HepG2 (cell line): ENCODE results near the gene CYP2A6. TPM values are rescaled to one million over a fixed set of nuclear protein-coding genes. Genes with fewer than 3 reads are reported as not detected.

Experiments
- AHR ChIP-seq: IDR thresholded peaks from 2 replicates; pipeline ENCODE4 v1.6.1; 2018; ENCODE audit warnings: missing genetic modification reagents, missing compliant biosample characterization
- ARID3A ChIP-seq: IDR thresholded peaks from 2 replicates; pipeline ENCODE4 v1.6.1; 2012; ENCODE audit warnings: low read depth, low read length, improper control_type of control experiment
- FOXM1 ChIP-seq: sonication (generic); formaldehyde crosslinking; IDR thresholded peaks from 2 replicates; pipeline ENCODE4 v1.5.0; 2020; ENCODE audit warnings: missing genetic modification reagents
- FOXP4 ChIP-seq: sonication (generic); formaldehyde crosslinking; IDR thresholded peaks from 2 replicates; pipeline ENCODE4 v1.4.0; 2020; ENCODE audit warnings: missing genetic modification reagents
- IRF9 ChIP-seq: sonication (generic); formaldehyde crosslinking; IDR thresholded peaks from 2 replicates; pipeline ENCODE4 v1.8.0; 2022; ENCODE audit warnings: missing genetic modification reagents, mild to moderate bottlenecking, borderline replicate concordance
- KLF15 ChIP-seq: sonication (generic); formaldehyde crosslinking; IDR thresholded peaks from 2 replicates; pipeline ENCODE4 v1.8.1; 2023; ENCODE audit warnings: borderline replicate concordance, mild to moderate bottlenecking, inconsistent platforms, missing genetic modification reagents, mixed read lengths
- KLF9 ChIP-seq: IDR thresholded peaks from 2 replicates; pipeline ENCODE4 v1.6.1; 2016; ENCODE audit warnings: low read depth
- MAF1 ChIP-seq: sonication (generic); formaldehyde crosslinking; IDR thresholded peaks from 2 replicates; pipeline ENCODE4 v1.5.0; 2020; ENCODE audit warnings: missing genetic modification reagents, borderline replicate concordance
- PHF20 ChIP-seq: sonication (generic); formaldehyde crosslinking; IDR thresholded peaks from 2 replicates; pipeline ENCODE4 v1.5.0; 2020; ENCODE audit warnings: mild to moderate bottlenecking, missing genetic modification reagents
- SMAD1 ChIP-seq: sonication (generic); formaldehyde crosslinking; IDR thresholded peaks from 2 replicates; pipeline ENCODE4 v1.4.0; 2020; ENCODE audit warnings: missing genetic modification reagents, low read depth, mild to moderate bottlenecking, borderline replicate concordance
- SNAI1 ChIP-seq: sonication (generic); formaldehyde crosslinking; IDR thresholded peaks from 2 replicates; pipeline ENCODE4 v1.5.0; 2020; ENCODE audit warnings: mild to moderate bottlenecking, missing genetic modification reagents, borderline replicate concordance
- TMF1 ChIP-seq: sonication (generic); formaldehyde crosslinking; IDR thresholded peaks from 2 replicates; pipeline ENCODE4 v1.8.1; 2022; ENCODE audit warnings: low read depth, missing genetic modification reagents
- TP53 ChIP-seq: sonication (generic); formaldehyde crosslinking; conservative IDR thresholded peaks from 2 replicates; pipeline ENCODE4 v1.4.0; 2020; ENCODE audit warnings: missing genetic modification reagents
- ZBTB42 ChIP-seq: sonication (generic); formaldehyde crosslinking; IDR thresholded peaks from 2 replicates; pipeline ENCODE4 v1.5.0; 2020; ENCODE audit warnings: mild to moderate bottlenecking, missing genetic modification reagents
- ZMYM3 ChIP-seq: sonication (generic); formaldehyde crosslinking; IDR thresholded peaks from 2 replicates; pipeline ENCODE4 v1.5.1; 2020; ENCODE audit warnings: mild to moderate bottlenecking, missing genetic modification reagents
- ZNF609 ChIP-seq: sonication (generic); formaldehyde crosslinking; IDR thresholded peaks from 2 replicates; pipeline ENCODE4 v1.4.0; 2020; ENCODE audit warnings: mild to moderate bottlenecking, missing genetic modification reagents, borderline replicate concordance
- ZNF777 ChIP-seq: sonication (generic); formaldehyde crosslinking; IDR thresholded peaks from 2 replicates; pipeline ENCODE4 v1.4.0; 2020; ENCODE audit warnings: missing genetic modification reagents
- ZNF841 ChIP-seq: sonication (generic); formaldehyde crosslinking; IDR thresholded peaks from 2 replicates; pipeline ENCODE4 v1.8.1; 2023; ENCODE audit warnings: missing genetic modification reagents, borderline replicate concordance
- ZSCAN20 ChIP-seq: sonication (generic); formaldehyde crosslinking; IDR thresholded peaks from 2 replicates; pipeline ENCODE4 v1.4.0; 2020; ENCODE audit warnings: missing genetic modification reagents, mild to moderate bottlenecking, borderline replicate concordance
- polyA plus RNA-seq, 8 experiments: library from polyadenylated mRNA; depleted of rRNA in 3 of 8; stranded (reverse) in 7 of 8; unstranded in 1 of 8; fragments of >200 nt; fragmentation: Illumina TruSeq in 4 of 8; extraction: Trizol in 4 of 8; gene quantifications; 2 replicates each; pipeline versions ENCODE4 v1.2.1 to v1.2.3, GENCODE V29; 2011 to 2016; ENCODE audit warnings: low read depth in 4 of 8, missing spikeins in 1 of 8, mixed read lengths in 1 of 8; ENCODE audit not compliant: insufficient read depth in 1 of 8
- total RNA-seq, 5 experiments: library from RNA; depleted of rRNA; stranded (reverse); fragments of >200 nt; fragmentation: Illumina TruSeq; extraction: Trizol; gene quantifications; 2 replicates each; pipeline ENCODE4 v1.2.3, GENCODE V29; 2016; ENCODE audit warnings: low read depth in 1 of 5

The CYP2A6 gene
- total and polyA plus RNA-seq, 2 of the 13 experiments (the other 11 are each of a cell fraction or from before 2014, with no cell fraction given): not detected

DNA sequence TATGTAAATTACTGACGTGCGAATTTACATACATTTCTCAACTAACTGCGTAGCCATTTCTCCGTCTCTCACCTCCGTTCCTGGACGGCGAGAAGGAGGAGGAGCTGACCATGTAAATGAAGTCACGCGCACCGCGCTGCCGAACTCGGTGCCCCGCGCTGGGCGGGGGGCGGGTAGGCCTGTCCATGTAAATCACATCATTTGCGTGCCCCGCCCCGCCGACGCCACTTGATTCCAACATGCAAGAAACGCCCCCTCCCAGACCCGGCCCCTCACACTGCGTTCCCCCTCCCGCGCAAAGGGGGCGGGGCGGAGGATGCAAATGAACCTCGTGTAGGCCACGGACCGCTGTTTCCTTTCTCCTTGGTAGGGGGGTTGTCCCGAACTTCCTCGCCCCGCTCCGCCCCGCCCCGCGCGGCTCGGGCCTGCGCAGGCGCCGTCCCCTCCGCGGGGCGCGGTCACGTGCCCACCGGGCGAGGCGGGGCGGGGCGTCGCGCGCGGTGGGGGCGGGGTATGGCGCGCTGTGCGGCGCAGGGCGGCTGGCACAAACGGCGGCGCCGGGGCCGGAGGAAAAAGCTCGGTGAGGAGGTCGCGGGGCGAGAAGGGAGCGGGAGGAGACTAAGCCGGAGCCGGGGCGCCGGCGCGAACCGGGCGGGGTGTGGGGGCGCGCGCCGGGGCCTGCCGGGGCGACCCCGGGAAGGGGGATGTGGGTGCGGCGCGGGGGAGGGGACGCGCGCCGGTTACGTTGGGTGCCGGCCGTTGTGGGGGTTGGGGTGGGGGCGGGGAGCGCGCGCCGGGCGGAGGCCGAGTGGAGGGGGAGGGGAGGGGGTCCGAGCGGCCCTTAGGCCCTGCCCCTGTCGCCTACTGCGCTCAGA is 51.3 kb downstream of the CYP2A6 start, which contains the start of gene EGLN2 (continued):
- 0 out of 2 replicates have a peak, but pooled peaks have one; percentile 20 for TF ChIP-seq ARID3A
- no peak for TF ChIP-seq ZNF841
- TF ChIP-seq IRF9: no peak
- no peak for TF ChIP-seq KLF15 (CRISPR knock-in tag)
- TF ChIP-seq TMF1 (CRISPR knock-in tag): 0 out of 2 replicates have a peak, but pooled peaks have one; percentile 37
- TF ChIP-seq KLF9 (CRISPR knock-in tag): no peak
- TF ChIP-seq ZNF609 (CRISPR knock-in tag): peak; percentile 27; the same call in 1 of the 2 replicates
- TF ChIP-seq SMAD1 (CRISPR knock-in tag): no peak
- TF ChIP-seq SNAI1 (CRISPR knock-in tag): no peak
- TF ChIP-seq AHR (CRISPR knock-in tag): no peak
- TF ChIP-seq ZSCAN20 (CRISPR knock-in tag): no peak
- TF ChIP-seq TP53 (CRISPR knock-in tag): no peak
- no peak for TF ChIP-seq FOXP4 (CRISPR knock-in tag)
- peak; percentile 31; the same call in 1 of the 2 replicates for TF ChIP-seq PHF20 (CRISPR knock-in tag)
- no peak for TF ChIP-seq MAF1 (CRISPR knock-in tag)
- TF ChIP-seq FOXM1 (CRISPR knock-in tag): no peak
- peak; percentile 53; the same call in 1 of the 2 replicates for TF ChIP-seq ZNF777 (CRISPR knock-in tag)
- TF ChIP-seq ZBTB42 (CRISPR knock-in tag): no peak
- no peak for TF ChIP-seq ZMYM3
